Measurements from ENCODE around the gene SERPINB7. TPM values are rescaled to one million over a fixed set of nuclear protein-coding genes. Genes with fewer than 3 reads are reported as not detected.

Gene SERPINB7
- total and polyA plus RNA-seq, 10 of the 15 experiments (the other 5 are each of a cell fraction or from before 2014, with no cell fraction given), result not detected

- no peak overlapping the region for H3K4me3 ChIP-seq
- H3K9me3 ChIP-seq (replicated peaks; ENCODE audit: control insufficient read depth, insufficient read depth, low read length), result no peaks in the 10 kb centered on the region
- intact Hi-C loops (cut with micrococcal nuclease; ENCODE audit: unreplicated experiment), result no loop called here
- BruUV-seq (replicated peaks), result no TSS peak
- H3K27ac ChIP-seq (ENCODE audit: control insufficient read depth, insufficient read depth), result no peak overlapping the region
- no peaks in the 10 kb centered on the region for H3K79me2 ChIP-seq (ENCODE audit: control insufficient read depth, insufficient read depth, low read length)
- H3K36me3 ChIP-seq (ENCODE audit: control insufficient read depth in 2 of 2, insufficient read depth in 2 of 2, low read length in 1 of 2), result no peaks in the 10 kb centered on the region
- no peak overlapping the region for H3K4me2 ChIP-seq (ENCODE audit: control insufficient read depth, insufficient read depth)
- WGBS (ENCODE audit: insufficient coverage, insufficient replicate concordance, low lambda C conversion rate, missing lambda C conversion rate), result 0% methylated on average over 2 of the region's 2 CpGs
- ChIA-PET SMC1A (ENCODE audit: uncharacterized antibody, unreplicated experiment) (no interaction called here), RAD21 (ENCODE audit: unreplicated experiment) (no interaction called here), POLR2A (no interaction called here), CTCF (interaction anchor here (0.6 to 1.0 kb wide), 2 partner anchors 13 to 296 kb away, joined by 4 read pairs; no protein-coding TSS in a partner anchor)
- ATAC-seq (no peak), FAIRE-seq (no peak), DNase-seq (ENCODE audit: low read depth, low spot score) (no peak)
- no peaks in the 10 kb centered on the region for H3K4me1 ChIP-seq (ENCODE audit: control insufficient read depth, insufficient read depth, low read length)
- no peaks in the 10 kb centered on the region for H4K20me1 ChIP-seq (ENCODE audit: control insufficient read depth, insufficient read depth)
- in situ Hi-C loops (cut with MboI), result no loop called here
- H2AFZ ChIP-seq (ENCODE audit: control insufficient read depth, low read depth, low read length), result no peak overlapping the region
- no peak overlapping the region for H3K9ac ChIP-seq (ENCODE audit: control insufficient read depth, insufficient read depth, low read length)
- H3K27me3 ChIP-seq (replicated peaks in 1 of 2; ENCODE audit: control insufficient read depth in 2 of 2, insufficient read depth in 2 of 2, low read length in 1 of 2), result peaks cover 0 to 1% of the 10 kb centered on the region in 2 experiments; a peak in 2 of 4 replicates
- no peak for TF ChIP-seq NKRF (conservative IDR thresholded peaks at IDR 0.05)
- no peak for TF ChIP-seq ZNF687 (IDR thresholded peaks at IDR 0.05)
- no peak for TF ChIP-seq IRF3 (IDR thresholded peaks at IDR 0.05)
- TF ChIP-seq ZBTB11 (CRISPR knock-in tag; IDR thresholded peaks at IDR 0.05), result no peak
- TF ChIP-seq TCF12 (IDR thresholded peaks at IDR 0.05; ENCODE audit: low read depth, low read length), result no peak
- TF ChIP-seq RUNX3 (IDR thresholded peaks at IDR 0.05; ENCODE audit: low read length), result no peak
- no peak for TF ChIP-seq ZNF622 (IDR thresholded peaks at IDR 0.05)
- no peak for TF ChIP-seq MEF2B (IDR thresholded peaks at IDR 0.05; ENCODE audit: partially characterized antibody, poor library complexity, severe bottlenecking)
- no peak for TF ChIP-seq NBN (IDR thresholded peaks at IDR 0.05)
- no peak for TF ChIP-seq JUNB (IDR thresholded peaks at IDR 0.05)
- no peak for TF ChIP-seq HDAC6 (IDR thresholded peaks at IDR 0.05; ENCODE audit: unreplicated experiment)
- TF ChIP-seq ETV6 (conservative IDR thresholded peaks at IDR 0.05 in 1 of 2, IDR thresholded peaks at IDR 0.05 in 1 of 2; ENCODE audit: borderline replicate concordance in 1 of 2, low read depth in 1 of 2), result no peak
- TF ChIP-seq CBFB (IDR thresholded peaks at IDR 0.05; ENCODE audit: low read depth), result no peak
Observed at GRCh38 chr18:63752636-63753035, 22.6 kb upstream of the SERPINB7 start.
